HG03520 (cell line): ENCODE results near the gene JAKMIP2.
"Not testable (repeated sequence)": the region's sequence is repeated elsewhere in the genome, so short reads cannot be mapped to it uniquely, and the experiment has no call there.

Experiments
- ATAC-seq: cut with Tn5 transposase; IDR thresholded peaks from one replicate; pipeline ENCODE4 v1.9.1; 2021; ENCODE audit warnings: mild to moderate bottlenecking, moderate library complexity; ENCODE audit not compliant: unreplicated experiment

The JAKMIP2 gene

GRCh38 chr5:147564124-147564486 is 218.4 kb downstream of the JAKMIP2 start:
- no peak for ATAC-seq

DNA sequence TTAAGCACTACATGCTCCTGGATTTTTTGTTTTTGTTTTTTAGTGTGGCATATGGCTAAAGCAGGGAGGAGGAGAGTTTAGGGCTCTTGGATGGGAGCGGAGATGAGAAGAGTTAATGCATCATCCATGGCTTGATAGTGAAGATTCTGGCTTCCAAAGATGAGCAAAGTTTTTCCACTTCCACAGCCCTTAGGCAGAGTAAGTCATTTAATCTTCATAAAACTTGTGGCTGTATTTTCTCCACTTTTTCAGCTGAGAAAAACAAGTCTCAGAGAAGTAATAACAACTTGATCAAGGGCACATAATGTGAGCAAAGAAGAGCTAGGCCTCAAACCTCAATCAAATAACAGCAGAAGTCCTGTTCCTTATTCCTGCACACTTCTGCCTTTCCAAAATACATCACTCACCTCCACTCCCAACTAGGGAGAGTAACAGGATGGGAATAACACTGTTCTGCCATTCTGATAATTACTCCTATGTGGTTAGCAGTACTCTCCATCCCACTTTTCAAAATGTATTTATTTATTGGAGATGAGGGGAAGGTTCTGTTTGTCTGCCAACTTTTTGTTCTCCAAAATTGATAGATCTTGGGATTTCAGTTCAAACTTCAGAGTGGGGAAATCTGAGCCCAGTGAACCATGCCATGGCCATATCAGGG is 218.9 kb downstream of the JAKMIP2 start:
- no peak for ATAC-seq

DNA sequence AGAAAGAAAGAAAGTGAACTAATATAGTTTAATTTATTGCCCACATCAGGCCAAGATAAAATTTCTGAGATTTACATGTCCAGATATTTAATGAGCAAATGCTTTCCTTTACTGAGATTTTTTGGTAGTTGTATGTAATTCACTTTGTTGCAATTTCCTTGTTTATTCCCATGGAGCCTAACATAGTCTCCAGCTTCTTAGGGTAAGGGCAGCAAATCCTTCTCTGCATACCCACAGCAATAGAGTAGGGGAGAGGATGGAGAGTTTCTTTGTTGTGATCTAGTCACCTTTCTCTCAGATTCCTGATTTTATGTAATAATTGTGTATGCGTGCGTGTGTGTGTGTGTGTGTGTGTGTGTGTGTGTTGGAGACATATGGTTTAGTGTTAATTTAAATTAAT is 221.1 kb downstream of the JAKMIP2 start:
- no peak for ATAC-seq

GRCh38 chr5:147560718-147561331 is 221.7 kb downstream of the JAKMIP2 start:
- ATAC-seq = no peak

DNA sequence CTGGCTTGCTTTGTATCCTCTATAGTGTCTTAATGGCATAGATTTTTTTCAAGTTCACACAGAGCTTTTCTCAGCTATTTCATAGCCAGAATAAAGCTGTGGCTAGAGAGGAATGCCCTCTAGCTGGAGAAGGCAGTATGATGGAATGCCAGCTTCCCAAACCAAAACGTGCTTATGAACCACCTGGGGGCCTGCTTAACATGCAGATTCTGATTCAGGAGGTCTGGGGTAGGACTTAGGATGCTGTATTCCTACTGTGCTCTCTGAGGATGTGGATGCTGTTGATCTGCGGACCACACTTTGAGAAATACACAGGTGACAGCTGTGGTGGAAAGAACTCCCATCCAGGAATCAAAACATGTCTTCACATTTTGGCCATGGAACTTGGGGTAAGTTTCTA is 222.8 kb downstream of the JAKMIP2 start:
- ATAC-seq = no peak

GRCh38 chr5:147558826-147559225 is 223.7 kb downstream of the JAKMIP2 start:
- peak; percentile 77 for ATAC-seq

DNA sequence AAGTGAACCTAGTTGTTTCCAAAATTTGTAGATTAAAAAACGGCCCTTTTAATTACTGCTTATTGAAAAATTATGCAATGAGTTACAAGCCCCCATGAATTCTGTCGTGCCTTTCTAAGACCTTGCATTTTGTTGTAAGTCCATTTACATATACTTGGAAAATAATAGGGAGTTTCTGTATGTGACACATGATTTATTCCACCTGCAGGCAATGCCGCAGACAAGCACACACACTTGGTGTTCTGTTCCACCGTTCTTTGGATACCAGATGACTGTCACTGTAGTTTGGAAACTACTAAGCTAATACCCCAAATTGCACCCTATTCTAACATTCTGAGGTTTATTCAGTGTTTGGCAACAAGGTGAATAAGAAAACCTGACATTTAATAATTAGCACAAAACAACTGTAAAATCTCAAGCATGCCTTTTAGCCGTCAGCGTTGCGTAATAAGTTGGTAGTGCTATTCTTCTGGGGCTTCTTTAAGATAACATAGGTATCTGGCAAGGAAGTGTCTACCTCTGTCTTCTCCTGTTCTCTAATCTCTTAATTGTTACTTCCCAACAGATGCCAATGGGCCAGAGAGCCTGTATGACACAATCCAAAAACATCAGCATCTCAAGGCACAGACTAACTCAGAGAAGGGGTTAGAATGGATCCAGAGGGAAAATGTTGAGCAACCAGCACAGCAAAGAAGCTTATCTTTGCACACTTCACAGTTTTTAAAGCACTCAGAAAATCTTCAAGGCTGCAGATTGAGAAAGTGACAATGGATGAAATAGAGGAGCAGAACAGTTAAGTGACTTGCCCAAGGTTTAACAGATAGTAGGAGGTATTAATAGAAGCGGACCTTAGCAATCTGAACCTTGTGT is 224.4 kb downstream of the JAKMIP2 start:
- ATAC-seq = no peak

- no peak for ATAC-seq
Measured at GRCh38 chr5:147555176-147555575, 227.4 kb downstream of the JAKMIP2 start.

GRCh38 chr5:147554261-147554817 is 228.2 kb downstream of the JAKMIP2 start:
- no peak for ATAC-seq

GRCh38 chr5:147553817-147554216 is 228.7 kb downstream of the JAKMIP2 start:
- ATAC-seq = not testable (repeated sequence)

GRCh38 chr5:147552897-147553296 is 229.6 kb downstream of the JAKMIP2 start:
- no peak for ATAC-seq

DNA sequence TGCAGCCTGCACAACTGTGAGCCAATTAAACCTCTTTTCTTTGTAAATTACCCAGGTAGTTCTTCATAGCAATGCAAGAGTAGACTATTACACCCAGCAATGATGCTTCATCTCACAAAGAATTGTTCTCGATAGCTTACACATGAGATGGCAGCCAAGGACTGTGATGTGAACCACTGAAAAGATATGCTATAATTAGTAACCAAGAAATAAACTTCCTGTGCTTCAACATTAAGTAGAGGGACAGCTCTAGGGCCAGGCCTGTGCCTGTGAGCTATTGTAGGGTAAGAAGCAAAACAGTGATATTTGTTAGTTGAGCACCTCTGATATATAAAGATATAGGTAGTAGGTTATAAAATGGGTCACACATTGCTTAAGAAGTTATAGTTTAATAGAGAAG is 230.9 kb downstream of the JAKMIP2 start:
- no peak for ATAC-seq

- ATAC-seq = no peak
Measured at GRCh38 chr5:147547730-147548129, 234.8 kb downstream of the JAKMIP2 start.

- no peak for ATAC-seq
Measured at GRCh38 chr5:147544556-147544955, 238.0 kb downstream of the JAKMIP2 start.

GRCh38 chr5:147539053-147539452 is 243.5 kb downstream of the JAKMIP2 start:
- no peak for ATAC-seq

DNA sequence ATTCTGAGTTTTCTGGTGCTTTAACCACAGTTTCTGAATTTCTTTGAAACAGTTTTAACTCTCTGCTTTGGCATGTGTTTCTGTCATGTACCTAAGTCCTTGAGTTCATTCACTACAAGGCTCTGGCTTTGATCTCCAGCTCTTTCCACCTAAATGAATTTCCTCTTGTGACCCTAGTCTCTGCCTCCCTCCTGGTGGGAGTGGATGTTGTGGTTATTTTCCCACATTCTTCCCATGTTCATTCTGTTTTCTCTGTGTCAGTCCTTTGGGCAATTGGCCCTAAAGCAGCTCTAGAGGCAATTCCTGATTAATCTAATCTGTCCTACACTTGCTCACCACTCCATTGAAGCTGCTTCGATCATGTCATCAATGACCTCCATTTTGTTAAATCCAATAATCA is 244.3 kb downstream of the JAKMIP2 start:
- no peak for ATAC-seq
